ENCODE data around the gene GABRG3.

Gene GABRG3

DNA sequence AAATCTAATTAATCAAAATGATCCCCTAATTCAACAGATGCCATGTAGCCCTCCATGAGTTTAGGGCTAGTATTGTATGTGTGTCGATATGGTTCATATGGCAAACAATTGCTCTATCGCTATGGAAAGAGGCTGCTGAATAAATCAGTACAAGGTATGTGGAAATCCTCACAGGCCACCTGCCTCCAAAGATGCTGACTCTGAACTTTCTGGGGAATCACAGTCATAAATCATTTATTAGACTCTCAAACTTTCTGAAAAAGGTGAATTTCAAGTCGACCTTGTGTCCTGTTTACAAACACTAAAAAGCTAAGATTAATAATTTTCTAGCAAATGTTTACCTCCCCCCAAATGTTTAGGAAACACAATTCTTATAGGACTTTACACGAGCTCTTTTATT is 462.6 kb downstream of the GABRG3 start:
- no peak for DNase-seq

DNA sequence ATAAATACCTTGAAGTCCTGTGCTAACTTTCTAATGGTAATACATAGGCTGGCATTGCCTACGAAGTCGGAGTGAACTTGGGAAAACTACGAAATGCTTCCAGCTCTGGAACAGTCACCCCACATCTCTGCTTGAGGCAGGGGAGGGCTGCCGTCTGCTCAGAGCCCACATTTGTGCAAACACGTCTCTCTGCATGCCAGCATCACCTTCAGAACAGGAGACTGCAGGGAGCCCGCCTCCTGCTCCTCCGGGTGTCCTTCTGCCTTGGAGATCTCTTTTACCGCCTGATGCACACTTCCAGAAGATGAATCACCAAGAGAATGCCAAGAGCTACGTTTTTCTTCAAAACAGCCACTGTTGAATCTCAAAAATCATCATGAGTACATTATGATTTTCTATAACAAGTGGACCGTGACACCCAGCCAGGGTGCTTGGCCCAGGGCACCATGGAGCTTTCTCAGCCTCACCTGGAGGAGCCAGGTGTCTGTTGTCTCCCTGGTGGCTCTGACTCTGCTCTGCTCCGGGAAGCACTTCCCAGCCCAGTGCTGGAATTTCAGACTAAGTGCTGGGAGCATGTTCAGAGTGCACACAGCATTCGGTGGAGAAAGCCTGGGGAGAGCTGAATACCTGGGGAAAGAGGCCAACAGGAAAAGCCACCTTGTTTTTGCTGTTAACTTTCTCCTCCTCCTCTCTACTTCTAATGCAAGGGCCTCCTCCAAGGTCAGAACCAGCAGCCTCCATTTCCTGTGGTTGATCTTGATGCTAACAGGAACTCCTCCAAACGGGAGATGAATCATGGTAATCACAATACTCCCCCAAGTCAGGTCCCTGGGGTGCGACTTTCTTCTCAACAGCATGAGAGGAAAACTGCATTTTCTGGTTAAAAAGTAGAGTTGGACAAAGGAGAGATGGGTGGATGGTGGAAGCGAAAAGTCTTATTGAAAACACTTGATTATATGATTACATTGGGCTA is 467.7 kb downstream of the GABRG3 start:
- DNase-seq, result no peak

DNA sequence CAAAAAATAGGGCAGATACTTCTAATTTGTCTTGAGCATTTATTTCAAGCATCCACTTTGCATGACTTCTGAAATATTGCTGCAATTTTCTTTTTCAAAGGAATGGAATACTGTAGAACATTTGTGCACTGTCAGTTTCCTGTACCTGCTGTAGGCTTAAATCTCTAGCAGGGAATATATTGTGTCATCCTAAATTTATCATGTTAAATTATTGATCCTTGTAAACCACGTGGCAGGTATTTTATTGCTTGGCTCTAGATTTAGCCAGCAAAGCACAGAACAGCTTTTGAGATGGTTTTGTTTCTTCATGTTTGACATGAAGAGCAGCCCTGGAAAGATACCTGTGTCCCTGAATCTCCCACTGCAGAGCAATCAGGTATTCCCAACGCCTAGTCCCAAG is 470.1 kb downstream of the GABRG3 start:
- DNase-seq, result no peak

DNA sequence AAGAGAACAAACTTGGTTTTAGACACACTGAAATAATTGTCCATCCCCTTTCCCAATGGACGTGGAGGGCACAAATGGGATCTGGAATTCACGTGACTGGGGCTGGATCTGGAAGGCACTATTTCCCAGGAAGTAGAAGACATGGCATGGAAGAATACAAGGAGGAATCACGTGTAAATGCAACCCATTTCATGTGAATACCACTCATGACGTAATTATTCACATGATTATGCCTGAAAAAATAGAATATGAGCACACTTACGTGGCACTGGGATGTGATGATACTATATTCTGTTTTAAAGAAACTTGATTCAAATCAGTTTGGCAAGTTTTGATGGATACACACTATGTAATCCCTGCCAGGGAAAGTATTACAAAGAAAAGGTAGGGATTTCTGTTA is 477.3 kb downstream of the GABRG3 start:
- DNase-seq, result no peak

DNA sequence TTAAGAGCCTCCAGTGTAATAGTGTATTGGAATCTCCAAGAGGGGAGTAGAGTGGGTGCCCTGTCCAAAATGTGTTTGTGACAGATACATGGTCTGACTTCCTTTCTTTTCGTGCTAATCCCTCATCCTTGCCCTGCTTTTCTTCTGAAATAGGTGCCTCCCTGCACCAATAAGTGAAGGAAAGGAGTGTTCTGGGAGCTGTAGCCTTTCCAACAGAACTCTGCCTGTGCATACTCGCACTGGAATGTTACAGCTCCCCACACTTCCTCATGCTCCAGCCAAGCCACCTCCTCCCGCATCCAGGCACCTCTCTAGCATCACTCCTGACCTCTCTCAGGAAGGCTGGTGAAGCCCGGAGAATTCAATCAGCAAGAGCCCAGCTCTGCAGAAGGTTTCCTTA is 478.0 kb downstream of the GABRG3 start:
- no peak for DNase-seq

DNA sequence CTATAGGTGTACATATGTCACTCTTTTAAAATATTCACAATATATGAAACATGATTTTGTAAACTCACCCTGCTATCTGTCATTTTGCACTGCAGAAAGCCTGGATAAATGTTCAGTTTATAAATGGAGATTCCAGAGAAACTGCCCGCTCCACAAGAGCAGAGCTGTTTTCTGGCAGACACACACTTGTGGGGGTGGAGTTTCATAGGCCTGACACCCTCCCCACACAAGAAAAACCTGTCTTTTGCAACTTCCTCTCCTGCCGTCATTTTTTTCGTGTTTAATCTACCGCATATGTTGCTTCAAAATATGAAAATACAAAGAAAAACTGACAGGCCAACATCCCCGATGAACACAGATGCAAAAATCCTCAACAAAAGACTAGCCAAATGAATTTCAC is 479.0 kb downstream of the GABRG3 start:
- DNase-seq, result no peak

DNA sequence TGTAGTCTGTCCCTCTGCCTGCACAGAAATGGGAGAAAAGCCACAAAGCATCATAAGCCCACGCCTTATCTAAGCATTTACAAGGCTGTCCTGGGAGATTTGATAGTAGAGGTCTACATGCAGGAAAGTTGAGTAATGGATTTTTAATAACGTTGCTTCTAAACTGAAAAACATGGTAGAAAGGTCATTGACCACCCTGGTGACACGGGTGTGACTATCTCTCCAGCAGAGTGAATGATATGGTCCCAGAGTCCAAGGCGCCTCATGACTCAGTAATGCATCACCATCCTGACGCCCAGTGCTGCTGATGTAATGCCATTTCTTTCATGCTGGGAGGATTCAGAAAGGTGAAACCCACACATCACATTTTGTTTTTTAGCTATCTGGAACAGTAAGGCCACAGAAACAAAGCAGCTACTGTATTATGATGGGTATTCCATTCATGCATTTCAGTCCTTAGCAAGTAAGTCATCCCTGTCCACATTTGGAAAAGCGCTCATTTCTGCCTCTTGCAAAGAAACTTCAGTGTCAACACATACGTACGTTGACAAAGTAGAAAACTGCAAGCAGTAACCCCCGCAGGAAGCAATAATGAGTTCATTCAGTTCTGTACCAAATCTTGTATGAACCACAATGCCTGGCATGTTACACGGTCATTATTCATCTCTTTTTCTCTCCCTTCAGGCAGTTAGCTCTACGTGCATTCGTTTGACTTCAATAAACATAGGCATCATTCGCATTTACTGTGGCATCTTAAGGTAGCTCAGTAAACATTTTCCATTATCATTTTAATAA is 483.5 kb downstream of the GABRG3 start:
- DNase-seq, result peak; percentile 78

DNA sequence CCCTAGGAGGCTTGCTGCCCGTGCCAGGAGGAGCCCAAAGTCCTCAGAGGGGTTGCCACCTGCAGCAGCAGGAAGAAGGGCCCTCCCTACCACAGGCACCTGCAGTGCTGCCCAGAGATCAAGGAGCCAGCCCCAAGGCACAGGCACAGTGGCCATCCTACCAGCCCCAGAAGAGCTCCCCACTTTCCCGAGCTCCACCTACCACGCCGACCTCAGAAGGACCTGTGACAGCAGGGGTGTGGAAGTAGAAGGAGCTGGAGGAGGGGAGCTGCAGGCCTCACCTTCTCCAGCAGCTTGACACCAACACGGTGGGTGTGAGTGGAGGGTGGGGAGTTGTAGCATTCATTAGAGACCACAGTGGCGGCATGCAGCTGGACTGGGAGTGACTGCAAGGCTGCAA is 485.8 kb downstream of the GABRG3 start:
- DNase-seq, result no peak

DNA sequence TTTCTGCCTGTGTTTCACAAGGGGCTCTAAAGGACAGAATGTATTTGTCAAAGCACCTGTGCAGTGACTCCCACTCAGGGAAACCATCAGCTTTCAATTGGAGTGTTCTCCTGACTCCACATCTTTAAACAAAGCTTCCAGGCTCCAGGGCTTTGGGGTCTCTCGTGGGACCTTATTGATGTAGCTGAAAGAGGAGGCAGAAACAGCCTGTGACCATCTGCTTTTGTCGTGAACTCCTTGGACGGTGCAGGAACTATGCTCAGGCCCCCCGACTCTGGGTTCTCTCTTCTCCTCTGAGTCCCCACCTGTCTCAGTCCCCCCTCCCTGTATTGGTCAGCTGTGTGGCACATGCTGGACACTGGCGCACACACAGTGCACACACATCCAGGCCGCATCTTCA is 486.8 kb downstream of the GABRG3 start:
- DNase-seq, result no peak

DNA sequence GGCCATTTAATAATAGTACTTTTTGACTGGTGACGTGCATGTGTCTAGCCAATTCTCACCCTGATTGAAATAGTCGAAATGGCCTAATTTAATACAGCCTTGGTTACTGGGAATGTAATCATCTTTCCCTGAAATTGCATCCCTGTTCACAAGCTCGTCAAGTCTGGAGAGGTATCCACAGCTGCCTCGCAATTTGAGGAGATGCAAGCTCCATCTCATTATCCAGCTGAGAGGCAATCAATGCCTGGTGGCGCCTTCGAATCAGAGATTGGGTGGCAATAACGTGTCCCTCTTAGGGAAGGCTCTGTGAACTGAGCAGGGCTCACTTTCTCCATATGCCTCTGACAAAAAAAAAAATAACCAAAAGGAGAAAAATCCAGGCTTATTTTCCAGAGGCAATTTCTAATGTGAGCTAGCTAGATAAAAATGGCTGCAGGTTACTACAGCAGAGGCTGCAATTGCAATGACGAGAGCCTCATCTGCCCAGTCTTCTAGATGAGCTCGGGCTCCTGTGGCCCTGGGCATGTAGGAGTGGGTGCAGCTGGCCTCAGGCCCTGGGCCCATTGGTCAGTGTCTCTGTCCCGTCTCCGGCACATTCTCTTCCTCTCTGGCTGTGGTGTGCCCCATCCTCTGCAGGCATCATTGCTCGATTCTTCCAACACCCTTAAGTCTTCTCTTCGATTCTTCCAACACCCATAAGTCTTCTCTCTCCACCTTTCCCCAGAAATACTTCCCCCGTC is 487.5 kb downstream of the GABRG3 start:
- DNase-seq, result no peak

DNA sequence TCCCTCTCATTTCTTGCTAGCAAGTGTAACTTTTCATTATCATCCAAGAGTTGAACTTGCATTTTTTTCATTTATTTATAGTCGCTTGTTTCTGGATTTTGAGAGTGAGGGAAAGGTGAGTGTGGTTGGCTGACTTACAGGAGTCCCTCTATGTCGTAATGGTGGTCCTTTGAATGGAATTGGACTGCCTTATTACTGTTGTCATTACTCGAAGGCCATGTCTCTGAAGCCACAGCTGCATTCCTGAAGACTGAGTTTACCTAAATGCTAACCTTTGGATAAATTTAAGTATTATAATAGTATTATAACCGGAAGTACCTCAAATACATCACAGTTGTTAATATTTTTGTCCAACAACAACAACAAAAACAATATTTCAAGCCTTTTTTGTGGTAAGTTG is 488.9 kb downstream of the GABRG3 start:
- DNase-seq, result no peak

DNA sequence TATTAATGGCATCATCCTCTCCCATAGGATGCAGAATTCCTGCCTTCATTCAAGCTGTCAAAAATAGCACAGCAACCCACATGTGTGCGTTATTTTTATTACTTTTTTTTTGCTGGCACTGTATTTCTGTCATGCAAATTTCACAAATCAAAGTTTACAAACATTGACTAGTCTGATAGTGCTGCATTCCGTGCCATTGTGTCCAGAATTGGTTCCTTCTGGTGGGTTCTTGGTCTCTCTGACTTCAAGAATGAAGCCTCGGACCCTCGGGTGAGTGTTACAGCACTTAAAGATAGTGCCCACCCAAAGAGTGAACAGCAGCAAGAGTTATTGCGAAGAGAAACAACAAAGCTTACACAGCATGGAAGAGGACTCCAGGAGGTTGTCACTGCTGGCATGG is 490.2 kb downstream of the GABRG3 start:
- DNase-seq, result no peak

DNA sequence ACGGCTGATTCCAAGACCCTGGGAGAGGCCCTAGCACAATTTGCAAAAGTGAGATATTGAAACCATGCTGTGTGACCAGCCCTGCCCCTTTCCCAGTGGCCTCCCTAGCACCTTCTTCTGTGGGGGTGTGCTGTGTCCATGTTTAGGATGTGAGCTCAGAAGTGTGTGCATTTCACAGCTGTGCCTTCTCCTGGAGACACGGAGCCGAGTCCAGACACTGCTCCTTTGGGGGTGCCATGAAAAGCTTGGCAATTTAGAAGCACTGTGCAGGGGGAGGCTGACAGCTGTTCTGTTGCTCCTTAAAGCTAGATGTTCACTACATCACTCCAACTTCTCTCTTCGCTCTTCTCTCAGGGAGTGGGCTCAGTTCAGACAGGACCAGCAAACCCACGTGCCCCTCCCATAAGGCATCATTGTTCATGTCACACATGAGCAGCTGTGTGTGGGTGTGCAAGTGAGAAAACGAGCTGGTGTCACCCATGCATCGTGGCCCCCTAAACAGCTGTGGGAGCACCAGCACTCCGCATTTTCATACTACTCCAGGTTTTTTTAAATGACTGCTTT is 492.6 kb downstream of the GABRG3 start:
- DNase-seq, result peak; percentile 12

DNA sequence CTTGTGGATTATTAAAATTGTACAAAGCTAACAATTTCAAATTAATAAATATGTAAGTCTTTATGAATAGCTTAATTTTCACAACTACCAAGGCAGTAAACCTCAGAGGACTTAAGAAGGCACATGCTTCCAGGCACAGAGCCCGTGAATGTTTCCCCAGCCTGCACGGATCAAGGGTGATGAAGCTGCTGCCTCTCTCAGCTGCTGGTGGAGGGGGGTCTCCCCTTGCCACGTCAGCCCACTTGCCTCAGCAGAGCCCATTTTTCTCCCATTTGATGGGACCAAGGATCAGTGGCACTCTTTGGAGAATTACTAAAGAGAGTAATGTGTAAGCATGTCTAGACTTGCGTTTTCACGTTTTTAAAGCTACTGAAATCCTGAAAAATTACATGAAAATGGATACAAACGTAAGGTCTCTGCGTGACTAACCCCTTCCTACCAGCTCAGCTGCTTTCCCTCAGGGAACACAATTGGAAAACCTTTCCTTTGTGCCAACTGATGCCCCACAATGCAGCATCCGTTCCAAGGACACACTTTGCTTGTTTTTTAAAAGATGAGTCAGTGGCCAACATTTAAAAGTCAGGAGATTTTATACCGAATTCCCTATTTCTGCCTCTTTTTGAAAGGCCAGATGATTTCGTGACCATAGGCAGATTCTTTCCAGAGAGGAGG is 494.1 kb downstream of the GABRG3 start:
- no peak for DNase-seq

DNA sequence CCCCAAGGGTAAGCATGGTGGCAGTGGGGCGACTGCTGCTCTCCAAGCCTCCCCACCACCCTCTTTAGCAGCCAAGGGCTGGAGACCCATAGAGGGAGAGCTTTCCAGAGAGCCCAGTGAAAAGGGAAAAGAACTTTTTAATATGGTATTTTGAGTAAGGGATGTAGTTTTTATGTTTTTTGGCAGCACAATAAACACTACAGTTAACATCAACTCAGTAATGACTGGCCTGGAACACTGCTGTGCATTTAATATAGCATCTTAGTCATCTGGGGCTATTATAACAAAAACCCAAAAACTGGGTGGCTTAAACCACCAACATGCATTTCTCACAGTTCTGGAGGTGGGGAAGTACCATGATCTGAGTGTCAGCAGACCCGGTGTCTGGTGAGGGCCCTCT is 495.8 kb downstream of the GABRG3 start:
- DNase-seq, result no peak

DNA sequence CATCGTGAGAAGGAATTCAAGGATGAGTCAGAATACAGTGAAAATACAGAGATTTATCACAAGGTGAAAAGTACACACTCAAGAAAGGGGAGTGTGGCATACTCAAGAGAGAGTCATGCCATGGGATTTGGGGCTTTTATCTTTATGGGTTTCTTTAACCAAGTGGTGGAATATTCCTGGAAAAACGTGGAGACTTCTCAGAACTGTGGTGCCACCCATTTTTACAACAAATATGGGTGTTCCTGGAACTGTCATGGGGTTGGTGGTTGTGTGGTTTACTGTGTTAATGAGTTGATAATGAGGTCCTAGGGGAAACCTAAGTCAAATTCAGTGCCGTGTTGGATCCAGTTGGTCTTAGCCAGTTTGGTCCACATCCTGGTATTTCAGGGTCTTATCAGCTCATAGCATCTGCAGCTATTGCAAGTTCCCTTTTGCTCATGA is 497.2 kb downstream of the GABRG3 start:
- DNase-seq, result peak; percentile 98

DNA sequence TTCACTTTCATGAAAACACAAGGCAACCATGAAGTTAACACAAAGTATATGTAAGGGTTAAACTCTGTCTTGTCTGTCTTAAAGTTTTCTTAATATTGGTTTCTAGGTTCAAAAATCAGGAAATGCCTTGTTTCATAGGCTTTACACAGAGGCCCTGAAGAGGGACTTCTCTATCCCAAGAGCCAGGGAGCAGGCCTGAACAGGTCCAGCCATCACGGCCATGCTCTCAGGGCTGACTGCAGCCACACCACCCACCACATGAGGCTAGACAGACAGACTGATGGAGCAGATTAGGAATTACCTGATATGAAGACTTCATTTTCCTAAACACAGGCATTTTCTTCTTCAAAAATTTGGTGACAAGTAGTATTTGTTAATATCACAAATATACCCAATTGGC is 502.9 kb downstream of the GABRG3 start:
- DNase-seq, result no peak

DNA sequence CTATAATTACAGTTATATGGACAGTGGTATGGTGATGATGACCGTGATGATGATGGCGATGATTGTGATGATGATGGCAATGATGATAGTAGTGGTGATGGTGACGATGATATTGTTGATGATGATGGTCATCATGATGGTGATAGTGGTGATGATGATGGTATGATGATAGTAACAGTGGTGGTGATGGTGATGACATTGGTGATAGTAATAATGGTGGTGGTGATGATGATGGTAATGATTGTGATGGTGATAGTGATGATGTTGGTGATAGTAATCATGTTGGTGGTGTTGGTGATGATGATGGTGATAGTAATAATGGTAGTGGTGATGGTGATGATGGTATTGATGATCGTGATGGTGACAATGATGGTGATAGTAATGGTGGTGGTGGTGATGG is 504.4 kb downstream of the GABRG3 start:
- DNase-seq, result no peak

DNA sequence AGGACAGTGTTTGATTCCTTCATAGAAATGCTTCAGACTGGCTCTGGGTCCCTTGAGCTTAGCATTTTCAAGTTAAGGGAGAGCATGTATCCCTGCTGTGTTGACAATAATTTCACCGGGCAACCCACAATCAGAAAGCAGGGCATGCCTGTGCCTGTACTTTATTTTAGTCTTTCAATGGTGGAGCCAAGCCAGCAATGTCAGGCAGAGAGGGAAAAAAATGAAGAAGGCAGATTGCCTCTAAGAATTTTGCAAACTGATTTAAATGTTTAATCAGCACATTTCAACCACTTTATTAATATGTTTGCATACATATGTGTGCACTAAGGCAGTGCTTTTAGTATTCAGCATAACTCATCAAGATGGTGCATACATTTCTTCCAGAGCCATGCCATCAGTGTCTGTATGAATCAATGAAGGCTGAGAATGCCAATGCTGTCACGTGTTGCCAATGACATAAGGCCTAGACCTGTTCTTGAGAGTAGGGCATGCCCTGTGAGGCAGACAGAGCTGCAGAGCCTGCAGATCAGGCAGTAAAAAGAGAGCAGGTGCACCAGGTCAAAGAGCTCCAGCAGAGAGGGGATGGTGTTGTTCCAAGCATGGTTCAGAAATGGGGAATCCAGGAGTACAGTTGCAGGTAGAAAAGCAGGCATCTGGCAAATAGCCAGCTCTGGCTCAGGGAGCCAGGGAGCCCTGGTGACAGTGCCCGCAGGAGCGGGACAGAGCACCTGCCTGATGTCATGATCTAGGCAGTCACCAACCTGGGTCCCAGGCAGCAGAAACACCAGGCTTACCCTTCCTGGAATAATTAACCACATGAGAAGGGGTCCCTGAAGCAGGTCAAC is 508.5 kb downstream of the GABRG3 start:
- no peak for DNase-seq

DNA sequence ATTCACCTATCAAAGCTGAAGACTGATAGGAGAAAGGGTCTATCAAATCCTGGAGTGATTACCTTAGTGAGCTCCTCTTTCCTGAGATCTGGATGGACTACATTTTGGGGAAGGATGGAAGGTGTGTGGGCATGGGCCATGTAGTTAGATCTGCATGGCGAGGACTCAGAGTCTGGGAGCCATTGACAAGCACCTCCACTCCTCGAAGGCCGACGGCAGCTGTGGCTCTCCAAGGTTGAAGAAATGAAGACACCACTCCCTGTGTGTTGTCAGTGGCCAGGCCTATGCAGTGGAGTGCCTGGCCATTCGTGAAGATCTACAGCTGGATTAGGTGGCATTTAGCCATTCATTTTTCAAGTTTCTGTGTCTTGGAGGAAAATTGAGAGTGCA is 509.2 kb downstream of the GABRG3 start:
- DNase-seq, result no peak

DNA sequence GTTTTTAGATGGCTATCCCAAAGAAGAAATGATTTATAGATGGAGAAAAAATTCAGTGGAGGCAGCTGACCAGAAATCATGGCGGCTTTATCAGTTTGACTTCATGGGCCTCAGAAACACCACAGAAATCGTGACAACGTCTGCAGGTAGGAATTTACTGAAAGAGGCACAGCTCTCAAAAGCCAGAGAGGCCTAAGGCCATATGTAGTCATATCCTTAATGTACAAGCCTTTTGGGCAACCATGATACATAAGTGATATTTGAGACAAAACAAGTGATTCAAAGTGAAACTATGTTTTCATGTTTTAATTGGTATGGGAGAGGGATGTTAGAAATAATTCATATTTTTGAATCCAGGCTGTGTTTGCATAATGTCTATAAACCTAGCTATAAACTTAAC is 509.7 kb downstream of the GABRG3 start:
- no peak for DNase-seq

All from OCI-M1 (cell line).